ENCODE results near the gene TBC1D17.

DNA sequence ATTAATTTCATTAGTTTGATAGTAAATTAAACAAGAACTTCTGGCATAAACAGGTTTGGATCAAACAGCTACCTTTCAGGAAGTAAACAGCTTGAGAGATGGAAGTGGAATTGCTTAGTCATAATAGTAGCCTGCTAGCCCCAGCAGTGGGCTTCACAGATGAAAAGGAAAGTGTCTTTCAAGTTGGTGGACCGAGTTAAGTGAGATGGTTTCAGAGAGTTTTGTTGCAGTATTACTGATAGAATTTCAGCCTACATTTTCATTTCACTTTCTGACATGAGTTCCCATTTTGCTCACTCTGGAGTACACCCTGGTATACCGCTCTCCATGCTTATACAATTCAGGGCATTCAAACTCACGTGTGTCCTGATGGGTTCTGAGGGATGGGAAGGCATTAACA lies 28.6 kb upstream of the TBC1D17 start:
- TF ChIP-seq CTCF (IDR thresholded peaks at IDR 0.05) (no peak), POLR2A (IDR thresholded peaks at IDR 0.05) (no peak)

Measured in adrenal gland (tissue), 5 donors.